Omental fat pad (tissue), 4 donors: ENCODE measurements around the gene TMEM161A. TPM values are rescaled to one million over a fixed set of nuclear protein-coding genes. Genes with fewer than 3 reads are reported as not detected.

Experiments
- ATAC-seq: fragments of 150-250 bp; one replicate; pipeline ENCODE4 v1.9.1; 2016; ENCODE audit warnings: mild to moderate bottlenecking, moderate library complexity; ENCODE audit not compliant: low FRiP score
- DNase-seq: peaks from one replicate; pipeline ENCODE4 v3.0.0-alpha.2; 2019; ENCODE audit warnings: low spot score
- CTCF ChIP-seq, 3 donors: fragments of 450-650 bp; IDR thresholded peaks; one replicate each; pipeline ENCODE4 v1.5.1; 2016 to 2017; ENCODE audit warnings: antibody characterized with exemption in 3 of 3, mild to moderate bottlenecking in 3 of 3, moderate library complexity in 2 of 3
- total RNA-seq, 4 donors: library from RNA; depleted of rRNA; stranded (reverse); fragments of >200 nt; gene quantifications; one replicate each; pipeline ENCODE4 v1.1.0, GENCODE V29; 2016

TMEM161A gene
- total RNA-seq, 4 donors from 2014 or later = 12.0 to 16.8 (median 15.8) TPM

- no peak for DNase-seq
- ATAC-seq = no peak
- TF ChIP-seq CTCF (IDR thresholded peaks at IDR 0.05) = no peak
Measured at GRCh38 chr19:19171821-19172532, 33.7 kb upstream of the TMEM161A start.

- TF ChIP-seq CTCF (IDR thresholded peaks at IDR 0.05) = no peak
- DNase-seq (no peak), ATAC-seq (no peak)
Measured at GRCh38 chr19:19170873-19171672, 32.8 kb upstream of the TMEM161A start.

- no peak for TF ChIP-seq CTCF (IDR thresholded peaks at IDR 0.05)
- ATAC-seq (peak; percentile 78), DNase-seq (peak; percentile 51)
Measured at GRCh38 chr19:19170053-19170872, 32.0 kb upstream of the TMEM161A start, which contains the start of gene MEF2B. Gene MEF2B (minus strand): TSS chr19:19170263. CDS start chr19:19150735, 19,528 bp downstream.

GRCh38 chr19:19169236-19170052, 31.2 kb upstream of the TMEM161A start:
- DNase-seq (no peak), ATAC-seq (no peak)
- TF ChIP-seq CTCF (IDR thresholded peaks at IDR 0.05) = no peak

- ATAC-seq = no peak
Measured at GRCh38 chr19:19167612-19168011, 29.3 kb upstream of the TMEM161A start.

More at GRCh38 chr19:19167612-19168011, 29.3 kb upstream of the TMEM161A start:
- no peak for TF ChIP-seq CTCF (IDR thresholded peaks at IDR 0.05)
- DNase-seq = no peak
